Adrenal gland (tissue), 12 donors: ENCODE measurements around the gene SAMHD1. TPM values are rescaled to one million over a fixed set of nuclear protein-coding genes. Genes with fewer than 3 reads are reported as not detected.

ENCODE experiments used
- DNase-seq, 7 donors: peaks; one replicate each; pipeline ENCODE4 v3.0.0-alpha.2; 2019 to 2020
- H3K27ac ChIP-seq, 5 donors: fragments of 200-600 bp; sonication (generic) in 4 of 5; 1 replicate in 3 of 5; 2 replicates in 2 of 5; pipeline versions ENCODE4 v1.5.1 to v1.8.0; 2016 to 2020; ENCODE audit warnings: mild to moderate bottlenecking in 1 of 5
- H3K27me3 ChIP-seq: fragments of 200-600 bp; 2 replicates; pipeline ENCODE4 v1.8.0; 2021
- H3K36me3 ChIP-seq, 2 donors: fragments of 200-600 bp; replicated peaks in 1 of 2; 1 replicate in 1 of 2; 2 replicates in 1 of 2; pipeline versions ENCODE4 v1.5.1 to v1.8.0; 2018 to 2022
- H3K4me1 ChIP-seq, 2 donors: fragments of 200-600 bp; replicated peaks in 1 of 2; 1 replicate in 1 of 2; 2 replicates in 1 of 2; pipeline versions ENCODE4 v1.5.1 to v1.8.0; 2018 to 2021
- H3K4me3 ChIP-seq, 4 donors: fragments of 200-600 bp; sonication (generic) in 3 of 4; one replicate each; pipeline ENCODE4 v1.5.1; 2016 to 2018
- H3K9me3 ChIP-seq, 3 donors: fragments of 200-600 bp; sonication (generic) in 1 of 3; replicated peaks in 1 of 3; 1 replicate in 2 of 3; 2 replicates in 1 of 3; pipeline versions ENCODE4 v1.5.1 to v1.8.0; 2016 to 2021
- POLR2A ChIP-seq, 2 donors: fragments of 450-650 bp; IDR thresholded peaks; one replicate each; pipeline ENCODE4 v1.6.1; 2017; ENCODE audit warnings: antibody characterized with exemption in 2 of 2, mild to moderate bottlenecking in 2 of 2, moderate library complexity in 1 of 2
- WGBS, 4 donors: extraction: QIAGEN DNeasy Blood & Tissue Kit in 2 of 4; methylation state at CpG; one replicate each; pipeline versions ENCODE4 v1.1.5 to v1.1.7; 2013 to 2017; 5-methylcytosine and 5-hydroxymethylcytosine counted together
- intact Hi-C, 2 donors: fragments of 100-400 bp; cut with DNase I; formaldehyde crosslinking; loops; one replicate each; pipeline versions ENCODE4 v1.14.1 to v1.15.0; 2022 to 2023
- polyA plus RNA-seq, 3 donors: library from polyadenylated mRNA; stranded (reverse); fragments of 200-250 nt in 2 of 3; fragments of 350-450 nt in 1 of 3; fragmentation: Illumina TruSeq in 1 of 3; extraction: RNeasy Lipid Tissue Mini Kit (QIAGEN cat#74804) in 1 of 3; gene quantifications; one replicate each; pipeline ENCODE4 v1.2.3, GENCODE V29; 2013 to 2014
- total RNA-seq, 9 donors: library from RNA; depleted of rRNA in 4 of 9; stranded (reverse); fragments of >200 nt in 4 of 9; fragments of 120-200 nt in 1 of 9; fragmentation: NEBNext Ultra II Directional in 1 of 9; extraction: Animal tissue kit (Norgen Biotek cat#: 25700) in 1 of 9; gene quantifications; one replicate each; pipeline versions ENCODE4 v1.1.0 to v1.2.4, GENCODE V29; 2013 to 2023
- TF ChIP-seq, protein P1 (sequence below), 6 experiments: fragments of 450-650 bp in 4 of 6; fragments of 200-600 bp in 2 of 6; sonication (generic) in 1 of 6; IDR thresholded peaks; 1 replicate in 5 of 6; 2 replicates in 1 of 6; pipeline versions ENCODE4 v1.5.1 to v1.8.0; 2016 to 2021; ENCODE audit warnings: antibody characterized with exemption in 6 of 6, mild to moderate bottlenecking in 2 of 6, moderate library complexity in 1 of 6
- donor health status: healthy with polysubstance abuse.
- donor health status: Bipolar disorder and iron deficiency.
- donor health status: DM: yes; HTN: yes; CAD: no.
- donor health status: DM: no; HTN: no; CAD: no.
- donor health status: DM: no; HTN: no; CAD: no.
- donor health status: DM: yes; HTN: yes; CAD: no.

Gene SAMHD1
- total and polyA plus RNA-seq, 12 donors, result 27.1 to 232 (median 92.1) TPM

DNA sequence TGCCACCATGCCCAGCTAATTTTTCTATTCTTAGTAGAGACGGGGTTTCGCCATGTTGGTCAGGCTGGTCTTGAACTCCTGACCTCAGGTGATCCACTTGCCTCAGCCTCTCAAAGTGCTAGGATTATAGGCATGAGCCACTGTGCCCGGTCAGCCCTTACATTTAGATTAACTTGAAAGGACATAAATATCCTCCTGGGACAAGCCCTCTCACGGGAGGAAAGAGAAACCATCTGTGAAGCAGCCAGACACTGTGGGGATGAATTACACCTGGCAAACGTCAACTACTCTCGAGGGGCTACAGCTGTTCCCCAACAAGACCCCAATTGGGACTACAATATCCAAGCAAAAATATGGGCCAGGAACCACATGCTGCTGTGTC is 32.7 kb upstream of the SAMHD1 start:
- Histone ChIP-seq H3K9me3 (no peaks in the 10 kb centered on the region), H3K4me3 (no peak overlapping the region), H3K27ac (no peak overlapping the region), H3K4me1 (no peaks in the 10 kb centered on the region), H3K27me3 (no peaks in the 10 kb centered on the region), H3K36me3 (no peaks in the 10 kb centered on the region)
- TF ChIP-seq, protein P1, sequence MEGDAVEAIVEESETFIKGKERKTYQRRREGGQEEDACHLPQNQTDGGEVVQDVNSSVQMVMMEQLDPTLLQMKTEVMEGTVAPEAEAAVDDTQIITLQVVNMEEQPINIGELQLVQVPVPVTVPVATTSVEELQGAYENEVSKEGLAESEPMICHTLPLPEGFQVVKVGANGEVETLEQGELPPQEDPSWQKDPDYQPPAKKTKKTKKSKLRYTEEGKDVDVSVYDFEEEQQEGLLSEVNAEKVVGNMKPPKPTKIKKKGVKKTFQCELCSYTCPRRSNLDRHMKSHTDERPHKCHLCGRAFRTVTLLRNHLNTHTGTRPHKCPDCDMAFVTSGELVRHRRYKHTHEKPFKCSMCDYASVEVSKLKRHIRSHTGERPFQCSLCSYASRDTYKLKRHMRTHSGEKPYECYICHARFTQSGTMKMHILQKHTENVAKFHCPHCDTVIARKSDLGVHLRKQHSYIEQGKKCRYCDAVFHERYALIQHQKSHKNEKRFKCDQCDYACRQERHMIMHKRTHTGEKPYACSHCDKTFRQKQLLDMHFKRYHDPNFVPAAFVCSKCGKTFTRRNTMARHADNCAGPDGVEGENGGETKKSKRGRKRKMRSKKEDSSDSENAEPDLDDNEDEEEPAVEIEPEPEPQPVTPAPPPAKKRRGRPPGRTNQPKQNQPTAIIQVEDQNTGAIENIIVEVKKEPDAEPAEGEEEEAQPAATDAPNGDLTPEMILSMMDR (IDR thresholded peaks at IDR 0.05), result no peak
- intact Hi-C loops, result no loop called here
- WGBS, 4 donors, result 77 to 87% (median 81%) methylated on average over 6 of the region's 6 CpGs
- DNase-seq, result no peak

- Histone ChIP-seq H3K27me3 (no peaks in the 10 kb centered on the region), H3K27ac (no peak overlapping the region), H3K9me3 (no peaks in the 10 kb centered on the region), H3K4me1 (no peaks in the 10 kb centered on the region), H3K4me3 (no peak overlapping the region), H3K36me3 (no peaks in the 10 kb centered on the region)
- intact Hi-C loops, result no loop called here
- TF ChIP-seq, protein P1 (IDR thresholded peaks at IDR 0.05), result no peak
- TF ChIP-seq POLR2A (IDR thresholded peaks at IDR 0.05), result no peak
- no peak for DNase-seq
- 61 to 75% (median 70%) methylated on average over 3 of the region's 3 CpGs for WGBS, 4 donors
Observed at GRCh38 chr20:36975099-36975818, 23.8 kb upstream of the SAMHD1 start.

DNA sequence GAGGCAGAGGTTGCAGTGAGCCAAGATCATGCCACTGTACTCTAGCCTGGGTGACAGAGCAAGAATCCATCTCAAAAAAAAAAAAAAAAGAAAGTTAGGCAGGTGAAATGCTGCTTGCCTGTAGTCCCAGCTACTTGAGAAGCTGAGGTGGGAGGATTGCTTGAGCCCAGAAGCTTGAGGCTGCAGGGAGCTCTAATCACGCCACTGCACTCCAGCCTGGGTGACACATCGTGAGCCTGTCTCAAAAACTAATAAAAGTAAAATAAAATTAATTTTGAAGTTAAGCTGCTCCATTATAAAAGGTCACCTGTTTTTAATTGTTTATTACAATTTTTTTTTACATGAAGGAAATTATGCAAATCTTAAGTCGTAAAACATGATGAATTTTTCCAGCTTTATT is 23.2 kb upstream of the SAMHD1 start:
- intact Hi-C loops, result no loop called here
- TF ChIP-seq POLR2A (IDR thresholded peaks at IDR 0.05), result no peak
- TF ChIP-seq, protein P1 (IDR thresholded peaks at IDR 0.05), result no peak
- Histone ChIP-seq H3K4me1 (no peaks in the 10 kb centered on the region), H3K27me3 (no peaks in the 10 kb centered on the region), H3K9me3 (no peaks in the 10 kb centered on the region), H3K36me3 (no peaks in the 10 kb centered on the region), H3K27ac (no peak overlapping the region), H3K4me3 (no peak overlapping the region)
- 86 to 91% (median 87%) methylated on average over 3 of the region's 3 CpGs for WGBS, 4 donors
- no peak for DNase-seq

DNA sequence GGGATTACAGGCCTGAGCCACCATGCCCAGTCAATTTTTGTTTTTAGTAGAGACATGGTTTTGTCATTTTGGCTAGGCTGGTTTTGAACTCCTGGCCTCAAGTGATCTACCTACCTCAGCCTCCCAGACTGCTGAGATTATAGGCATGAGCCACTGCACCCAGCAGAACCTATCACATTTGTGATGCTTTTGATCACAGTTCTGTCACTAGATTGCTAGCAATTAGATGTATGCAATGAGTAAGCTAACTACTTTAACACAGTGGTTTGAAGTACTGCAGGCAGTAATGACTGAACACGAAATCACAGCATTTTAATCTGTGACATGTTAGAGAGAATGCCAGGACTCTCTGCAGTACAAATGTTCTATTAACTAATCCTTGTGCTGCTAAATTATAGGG is 19.6 kb upstream of the SAMHD1 start:
- 50 to 100% (median 84%) methylated on average over 1 of the region's 1 CpG for WGBS, 4 donors
- H3K4me3 ChIP-seq, result no peak overlapping the region
- no peaks in the 10 kb centered on the region for H3K4me1 ChIP-seq
- TF ChIP-seq, protein P1 (IDR thresholded peaks at IDR 0.05), result no peak
- TF ChIP-seq POLR2A (IDR thresholded peaks at IDR 0.05), result no peak
- intact Hi-C loops, result no loop called here
- no peak overlapping the region for H3K27ac ChIP-seq
- DNase-seq, result no peak
- H3K9me3 ChIP-seq, result no peaks in the 10 kb centered on the region
- no peaks in the 10 kb centered on the region for H3K27me3 ChIP-seq
- no peaks in the 10 kb centered on the region for H3K36me3 ChIP-seq
